Right kidney (tissue), 9 donors: Measurements from ENCODE around the gene SLC6A11.

ENCODE experiments used
- DNase-seq: peaks from one replicate; pipeline ENCODE4 v3.0.0-alpha.2; 2016
- long read RNA-seq, 8 donors: transcript quantifications; one replicate each; lab custom pipeline, GENCODE V29; 2026

SLC6A11 gene
- long read RNA-seq, donor 1: 0 reads
- long read RNA-seq, donor 2: 0 reads
- long read RNA-seq, donor 3, partial matches to known transcripts: 0 of 1 reads
- long read RNA-seq, donor 3, other reads (novel, unspliced or antisense): 0 of 1 reads
- long read RNA-seq, donor 4: 0 reads
- long read RNA-seq, donor 5: 0 reads
- long read RNA-seq, donor 6: 0 reads
- long read RNA-seq, donor 7: 0 reads
- long read RNA-seq, donor 8: 0 reads

DNA sequence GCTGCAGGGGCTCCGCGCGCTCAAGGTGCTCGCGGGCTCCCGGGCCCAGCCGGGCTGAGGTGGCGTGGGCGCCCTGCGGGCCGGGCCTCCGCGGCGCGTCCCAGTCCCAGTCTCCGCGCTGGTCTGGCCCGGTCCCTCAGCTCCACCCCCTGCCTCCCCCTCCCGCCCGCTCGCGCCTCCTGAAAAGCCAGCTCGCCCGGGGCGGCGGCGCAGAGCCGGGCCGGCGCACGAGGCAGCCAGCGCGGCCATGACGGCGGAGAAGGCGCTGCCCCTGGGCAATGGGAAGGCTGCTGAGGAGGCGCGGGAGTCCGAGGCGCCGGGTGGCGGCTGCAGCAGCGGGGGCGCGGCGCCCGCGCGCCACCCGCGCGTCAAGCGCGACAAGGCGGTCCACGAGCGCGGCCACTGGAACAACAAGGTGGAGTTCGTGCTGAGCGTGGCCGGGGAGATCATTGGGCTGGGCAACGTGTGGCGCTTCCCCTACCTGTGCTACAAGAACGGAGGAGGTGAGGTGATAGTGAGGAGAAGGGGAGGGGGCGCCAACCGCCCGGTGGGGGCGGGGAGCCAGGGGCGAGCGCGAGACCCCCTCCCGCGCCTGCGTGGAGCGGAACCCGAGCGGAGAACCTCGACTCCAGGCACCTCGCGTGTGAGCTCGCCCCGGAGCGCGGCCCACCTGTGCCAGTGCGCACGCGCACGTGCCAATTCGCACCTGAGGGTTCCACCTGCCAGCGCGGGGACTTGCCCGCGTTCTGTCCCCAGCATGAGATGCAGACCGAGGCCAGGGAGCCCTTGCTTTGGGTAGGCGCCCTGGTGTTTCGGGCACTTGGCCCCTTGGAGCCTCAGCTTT is at the start of gene SLC6A11:
Gene SLC6A11, plus strand, starts transcription at position 210 of the 844 bp plus-strand sequence. Its CDS starts 38 bp downstream, at position 248.
- peak; percentile 43 for DNase-seq

DNA sequence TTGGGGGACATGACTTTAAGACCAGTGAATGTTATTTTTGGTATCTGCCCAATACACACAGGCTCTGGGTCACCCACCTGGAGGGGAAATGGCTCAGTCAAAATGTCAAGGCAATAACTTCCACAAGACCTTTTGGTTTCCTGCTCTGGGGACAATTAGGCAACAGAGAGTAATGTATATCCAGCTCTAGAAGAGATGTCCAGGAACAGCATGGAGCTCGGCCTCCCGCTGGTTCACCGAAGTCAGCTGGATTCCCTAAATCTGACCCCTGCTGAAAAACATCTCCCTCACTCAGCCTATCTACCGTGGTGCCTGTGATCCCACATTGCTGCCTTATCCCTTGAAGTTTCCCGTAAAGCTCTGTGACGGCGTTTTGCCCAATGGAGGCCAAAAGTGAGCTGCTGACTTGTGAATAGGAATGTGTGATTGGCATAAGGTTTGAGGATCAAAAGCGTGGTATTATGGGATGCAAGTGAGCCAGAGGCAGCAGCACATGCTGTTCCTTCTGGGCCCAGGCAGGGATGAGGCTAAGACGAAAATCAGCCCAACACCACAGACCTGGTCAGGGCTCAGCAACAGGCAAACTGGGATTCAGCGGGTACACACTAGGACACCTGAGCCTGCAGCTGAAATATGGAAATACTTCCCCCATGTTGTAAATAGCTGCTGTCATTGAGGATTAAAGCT is 47.2 kb upstream of the SLC6A11 start:
- no peak for DNase-seq

DNA sequence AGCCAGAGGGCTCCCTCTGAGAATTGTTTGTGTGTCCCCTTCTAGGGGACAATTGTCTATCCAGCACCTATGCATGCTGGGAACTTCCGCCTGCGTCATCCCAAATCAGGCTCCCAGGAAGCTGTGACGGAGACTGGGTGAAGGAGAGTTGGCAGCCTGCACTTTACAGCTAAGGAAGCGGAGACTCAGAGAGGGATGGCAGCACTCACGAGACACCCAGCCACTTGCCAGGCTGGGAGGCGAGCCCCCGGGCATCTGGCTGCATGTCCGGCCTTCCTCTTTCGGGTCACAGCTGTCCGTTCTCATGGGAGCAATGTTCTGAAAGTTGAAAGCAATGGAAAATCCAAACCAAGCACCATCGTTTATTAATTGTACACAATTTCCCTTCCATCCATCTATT is 45.5 kb upstream of the SLC6A11 start:
- no peak for DNase-seq

DNA sequence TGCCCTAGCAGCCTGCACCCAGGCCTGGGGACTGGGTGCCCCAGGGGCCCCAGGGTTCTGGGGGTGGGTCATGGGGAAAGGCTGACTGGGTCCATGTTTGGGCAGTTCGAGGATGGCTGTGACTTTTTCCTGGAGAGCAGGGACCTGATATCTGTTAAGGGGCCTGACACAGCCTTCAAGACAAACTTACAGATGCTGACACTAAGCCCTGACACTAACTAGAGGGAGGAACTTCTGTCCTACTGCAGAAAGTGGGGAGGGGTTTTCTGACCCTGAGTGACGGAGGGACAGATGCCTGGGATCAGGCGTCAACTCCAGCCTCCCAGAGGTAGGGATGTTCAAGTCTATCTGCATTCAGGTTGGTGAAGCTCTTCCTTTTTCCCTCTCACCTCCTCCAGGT is 45.0 kb upstream of the SLC6A11 start:
- DNase-seq: no peak

DNA sequence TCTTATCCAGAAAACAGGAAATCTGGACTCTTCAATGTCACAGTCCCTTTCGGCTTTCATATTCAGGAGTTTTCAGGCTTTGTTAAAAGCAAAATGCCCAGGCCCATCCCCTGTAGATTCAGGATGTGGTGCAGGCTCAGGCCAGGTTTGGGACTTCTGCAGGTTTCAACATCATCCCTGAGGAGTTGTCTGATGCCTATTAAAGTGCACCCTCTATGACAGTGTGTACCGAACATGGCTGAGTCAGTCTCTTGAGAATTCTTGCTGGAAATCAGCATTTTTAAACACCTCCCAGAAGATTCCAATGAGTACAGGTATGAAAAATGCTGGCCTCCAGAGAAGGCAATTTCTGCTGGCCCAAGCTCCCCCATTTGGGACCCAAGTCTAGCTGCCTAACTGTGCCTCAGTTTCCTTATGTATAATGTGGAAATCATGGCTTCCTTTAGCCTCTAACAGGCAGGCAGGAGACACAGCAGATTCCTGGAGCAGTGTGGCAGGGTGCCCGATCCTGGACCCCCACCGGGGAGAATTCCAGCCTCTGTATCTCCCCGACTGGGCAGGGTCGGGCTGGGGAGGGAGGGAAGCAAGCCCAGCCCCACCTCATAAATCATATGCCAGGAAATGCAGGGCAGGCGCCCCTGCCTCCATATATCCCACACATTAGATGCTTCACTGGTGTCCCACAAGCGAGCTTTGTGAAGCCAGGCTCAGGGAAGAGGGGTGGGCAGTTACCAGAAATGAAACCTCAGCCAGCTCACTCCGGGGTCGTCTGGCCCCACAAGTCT is 44.4 kb upstream of the SLC6A11 start:
- no peak for DNase-seq

DNA sequence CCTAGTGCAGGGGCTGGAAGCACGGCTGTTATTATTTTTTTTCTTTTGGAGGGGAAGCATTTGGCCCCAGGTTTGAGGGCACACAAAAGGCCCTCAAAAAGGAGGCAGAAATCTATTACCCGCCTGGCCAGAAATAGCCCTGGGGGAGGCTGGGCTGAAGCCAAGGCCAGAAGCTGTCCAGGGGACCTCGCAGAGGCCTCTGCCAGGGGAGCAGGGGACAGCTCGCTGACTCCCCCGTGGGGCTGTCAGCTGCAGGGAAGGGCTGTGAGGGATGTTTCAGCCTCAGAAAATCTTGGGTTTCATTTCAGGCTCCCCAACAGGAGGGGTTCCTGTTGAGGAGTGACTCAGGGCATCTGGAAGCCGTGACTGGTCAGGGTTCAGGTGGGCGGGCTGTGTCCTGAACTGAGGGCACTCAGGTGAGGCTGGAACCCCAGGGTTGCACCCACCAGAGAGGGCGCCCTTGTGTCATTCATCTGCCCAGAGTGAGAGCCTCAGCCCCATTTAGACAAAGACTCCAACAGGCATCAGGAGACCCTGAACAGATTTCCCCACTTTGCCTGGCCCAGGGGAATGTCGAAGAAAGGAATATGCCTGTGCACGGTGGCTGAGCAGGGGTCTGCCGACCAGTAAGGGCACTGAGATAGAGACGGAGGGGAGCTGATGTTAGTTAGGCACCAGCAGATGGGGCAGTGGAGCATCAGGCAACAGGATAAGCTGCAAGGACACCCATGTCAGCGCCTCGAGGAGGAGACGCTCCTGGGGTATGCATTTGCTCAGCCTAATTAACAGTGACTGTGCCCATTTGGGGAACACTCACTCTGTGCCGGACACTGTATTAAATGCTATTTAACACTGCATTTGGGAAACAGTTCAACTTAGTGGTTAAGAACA is 43.5 kb upstream of the SLC6A11 start:
- no peak for DNase-seq

DNA sequence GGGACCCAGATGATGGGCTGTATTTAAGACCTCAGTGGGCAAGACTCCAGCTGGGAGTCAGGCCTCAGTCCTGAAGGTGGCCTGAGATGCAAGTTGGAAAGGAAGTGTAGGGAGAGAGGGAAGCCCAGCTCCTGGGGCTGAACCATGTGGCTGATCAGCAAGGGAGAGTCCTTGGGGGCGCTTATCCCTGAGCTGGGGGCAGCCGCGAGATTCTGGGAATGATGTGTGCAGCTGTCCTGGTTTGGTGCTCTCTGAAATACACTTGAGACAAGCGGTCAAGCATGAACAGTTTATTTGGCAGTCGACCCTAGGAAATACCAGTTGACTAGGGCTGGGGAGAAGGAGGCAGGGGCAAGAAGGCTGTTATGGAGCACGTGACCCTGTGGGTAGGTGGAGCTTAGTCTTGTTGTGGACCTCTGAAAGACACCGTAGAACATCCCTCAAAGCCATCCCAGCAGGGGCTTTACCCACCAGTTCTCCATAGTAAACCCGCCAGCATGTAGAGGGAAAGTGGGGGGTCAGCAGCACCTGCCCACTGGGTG is 41.8 kb upstream of the SLC6A11 start:
- no peak for DNase-seq

DNA sequence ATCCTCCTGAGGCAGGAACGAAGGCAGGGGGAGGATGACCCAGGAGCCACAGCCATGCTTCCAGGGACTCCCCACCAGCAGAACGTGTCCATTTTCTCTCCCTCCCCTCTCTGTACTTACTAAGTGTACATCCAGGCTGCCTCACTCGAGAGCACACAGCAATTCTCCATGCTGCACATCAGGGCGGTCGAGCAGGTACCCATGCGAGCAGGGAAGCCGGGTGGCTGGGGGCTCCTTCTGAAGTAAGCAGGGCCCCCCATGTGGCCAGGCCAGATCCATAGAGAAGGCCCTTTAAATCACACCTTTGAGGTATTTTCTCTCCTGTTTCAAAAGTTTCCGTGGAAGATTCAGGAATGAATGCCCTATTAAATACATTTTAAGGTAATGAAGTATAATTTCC is 41.2 kb upstream of the SLC6A11 start:
- no peak for DNase-seq

DNA sequence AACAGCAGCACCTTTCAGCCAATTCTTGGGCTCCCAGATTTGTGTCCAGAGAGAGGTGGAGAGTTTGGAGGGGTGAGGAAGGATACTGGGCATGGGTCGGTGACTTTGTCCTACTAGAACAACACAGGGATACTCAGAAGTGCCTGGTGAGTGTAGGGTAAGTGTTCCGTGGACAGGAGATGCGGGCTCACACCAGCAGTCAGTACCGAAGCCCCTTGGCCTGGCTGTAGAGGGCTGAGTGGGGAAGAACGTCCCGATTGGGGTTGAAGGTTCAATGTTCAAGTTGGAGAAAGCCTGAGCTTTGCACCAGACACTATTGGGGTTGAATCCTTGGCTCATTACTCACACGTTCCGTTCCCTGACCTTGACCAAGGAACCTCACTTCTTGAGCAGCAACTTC is 40.8 kb upstream of the SLC6A11 start:
- no peak for DNase-seq

DNA sequence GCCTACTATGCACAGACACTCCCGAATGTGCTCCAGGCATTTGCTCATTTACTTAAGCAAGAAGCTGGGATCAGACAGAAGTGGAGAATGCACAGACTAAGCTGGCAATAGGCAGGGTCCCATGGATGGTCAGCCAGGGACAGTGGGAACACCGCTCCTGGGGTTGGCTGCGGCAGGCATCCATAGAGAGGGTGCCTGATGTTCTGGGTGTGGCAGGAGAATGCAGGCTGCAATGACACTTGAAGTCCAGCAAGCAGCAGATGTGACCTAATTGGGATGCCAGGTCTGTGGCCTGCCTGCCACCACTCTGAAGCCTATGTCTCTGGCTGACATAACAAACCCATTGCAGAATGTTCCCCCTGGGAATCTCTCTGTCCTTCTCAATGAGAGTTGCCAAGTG is 40.2 kb upstream of the SLC6A11 start:
- DNase-seq: no peak

DNA sequence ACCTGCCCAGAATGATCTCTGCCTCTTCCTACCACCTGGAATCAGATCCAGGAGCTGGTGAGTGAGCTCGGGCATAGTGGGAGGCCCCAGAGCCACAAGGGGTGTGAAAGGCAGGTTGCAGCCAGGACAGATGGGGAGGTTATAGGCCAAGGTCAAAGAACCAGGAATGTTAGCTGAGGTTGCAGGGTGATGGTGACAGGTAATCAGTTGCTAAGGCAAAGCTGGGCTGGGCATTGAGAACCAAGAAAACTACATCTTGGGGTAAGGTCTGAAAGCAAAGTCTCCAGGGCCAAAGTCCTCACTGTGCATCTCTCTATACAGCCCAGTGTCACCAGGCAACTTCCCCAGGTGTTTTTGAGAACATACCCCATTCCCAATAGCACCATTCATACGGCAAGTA is 38.4 kb upstream of the SLC6A11 start:
- no peak for DNase-seq

DNA sequence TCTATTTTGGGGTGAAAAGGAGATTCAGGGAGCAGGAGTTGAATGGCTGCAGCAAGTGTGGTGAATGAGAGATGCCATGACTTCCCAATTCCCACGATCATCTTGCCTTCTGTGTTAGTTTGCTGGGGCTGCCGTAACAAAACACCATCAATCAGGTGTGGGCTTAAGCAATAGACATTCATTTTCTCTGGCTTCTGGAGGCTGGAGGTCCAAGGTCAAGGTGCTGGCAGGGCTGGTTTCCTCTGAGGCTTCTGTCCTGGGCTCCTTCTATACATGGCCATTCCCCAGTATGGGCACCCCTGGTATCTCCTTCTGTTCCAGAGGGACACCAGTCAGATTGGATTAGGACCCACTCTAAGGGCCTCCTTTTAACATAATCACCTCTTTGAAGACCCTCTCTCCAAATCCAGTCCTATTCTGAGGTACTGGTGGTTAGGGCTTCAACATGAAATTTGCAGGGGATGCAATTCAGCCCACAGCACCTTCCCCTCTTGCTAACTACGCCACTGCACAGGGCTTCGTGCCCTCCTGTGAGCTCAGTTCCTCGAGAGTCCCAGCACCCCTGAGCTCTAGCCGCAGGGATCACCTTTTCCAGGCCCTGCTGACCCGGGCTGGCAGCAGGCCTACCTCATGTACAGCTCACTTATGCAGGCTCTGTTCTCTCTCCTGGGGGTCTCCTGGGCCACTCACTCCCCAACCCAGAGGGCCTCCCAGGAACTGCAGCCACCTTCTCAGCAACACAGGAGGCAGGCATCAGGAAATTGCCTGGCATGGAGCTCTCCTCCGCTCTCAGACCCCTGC is 37.3 kb upstream of the SLC6A11 start:
- no peak for DNase-seq

DNA sequence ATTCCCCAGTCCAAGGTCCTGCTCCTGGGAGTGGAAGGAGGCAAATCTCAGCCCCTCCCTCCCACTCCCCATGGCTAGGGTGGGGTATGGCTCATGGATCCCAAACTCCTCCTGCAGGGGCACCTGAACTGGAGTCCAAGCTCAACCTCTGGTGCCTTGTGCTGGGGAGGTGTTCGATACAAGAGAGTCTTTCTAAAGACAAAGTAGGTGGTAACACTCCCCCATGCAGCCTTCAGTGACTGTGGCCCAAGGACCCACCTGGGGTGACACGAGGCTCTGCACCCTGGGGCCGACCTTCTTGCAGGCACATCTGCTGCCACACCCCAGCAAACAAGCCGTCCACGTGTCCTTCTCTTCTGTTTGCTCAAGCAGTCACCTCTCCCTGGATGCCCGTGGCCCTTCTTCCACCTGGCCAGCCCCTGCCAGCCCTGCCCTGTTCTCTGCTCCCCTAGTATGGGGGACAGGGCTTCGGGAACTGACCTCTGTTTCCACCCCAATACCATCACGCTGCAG is 36.7 kb upstream of the SLC6A11 start:
- DNase-seq: no peak

DNA sequence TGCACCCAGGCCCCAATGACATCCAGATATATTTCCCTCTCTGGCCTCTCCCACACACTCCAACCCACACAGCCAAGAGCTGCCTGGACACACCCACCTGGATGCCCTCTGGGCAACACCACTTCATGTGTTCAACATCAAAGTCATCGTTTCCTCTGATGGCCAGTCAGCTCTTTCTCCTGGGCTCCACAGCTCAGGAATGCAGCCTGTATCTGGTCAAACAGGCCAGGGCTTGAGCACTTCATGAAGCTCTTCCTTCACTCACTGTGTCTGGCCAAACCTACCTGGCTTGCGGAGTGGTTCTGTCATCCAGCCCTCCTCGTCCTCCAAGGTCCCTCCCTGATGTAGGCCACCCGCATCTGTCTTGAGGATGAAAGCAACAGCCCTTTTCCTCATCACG is 35.8 kb upstream of the SLC6A11 start:
- no peak for DNase-seq

DNA sequence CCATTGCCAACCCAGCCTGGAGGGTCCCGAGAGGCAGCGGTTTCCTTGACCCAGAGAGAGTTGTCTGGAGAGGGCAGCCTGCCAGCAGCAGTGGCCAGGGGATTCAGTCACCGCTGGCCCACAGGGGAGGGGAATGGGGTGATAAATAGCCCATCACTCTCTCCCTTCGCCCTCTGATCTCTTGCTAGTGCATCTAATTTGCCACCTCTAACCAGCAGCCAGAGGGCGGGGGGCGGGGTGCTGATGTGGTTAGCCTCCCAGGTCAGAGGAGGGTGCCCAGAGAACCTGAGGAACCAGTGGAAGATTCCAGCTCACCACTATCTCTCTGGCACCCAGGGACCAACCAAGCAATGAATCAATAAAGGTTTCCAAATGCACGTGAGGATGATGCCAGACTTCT is 35.1 kb upstream of the SLC6A11 start:
- DNase-seq: no peak

DNA sequence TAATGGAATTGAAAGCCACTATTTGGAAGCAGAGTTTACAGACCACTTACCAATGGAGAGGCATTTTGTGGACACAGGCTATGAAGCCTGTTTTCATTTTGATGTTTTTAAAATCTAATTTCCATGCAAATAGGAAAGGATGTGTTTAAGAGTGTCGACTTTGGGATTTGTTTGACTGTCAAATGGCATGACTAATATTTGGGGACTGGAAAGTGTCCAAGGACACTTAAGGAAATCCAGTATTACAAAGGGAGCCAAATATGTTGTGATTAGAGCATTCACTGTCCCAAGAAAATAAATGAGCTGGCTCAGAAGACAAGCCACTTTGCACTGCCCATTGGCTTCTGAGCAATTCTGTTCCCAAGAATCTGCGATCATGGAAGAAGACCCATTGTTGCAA is 34.0 kb upstream of the SLC6A11 start:
- no peak for DNase-seq

DNA sequence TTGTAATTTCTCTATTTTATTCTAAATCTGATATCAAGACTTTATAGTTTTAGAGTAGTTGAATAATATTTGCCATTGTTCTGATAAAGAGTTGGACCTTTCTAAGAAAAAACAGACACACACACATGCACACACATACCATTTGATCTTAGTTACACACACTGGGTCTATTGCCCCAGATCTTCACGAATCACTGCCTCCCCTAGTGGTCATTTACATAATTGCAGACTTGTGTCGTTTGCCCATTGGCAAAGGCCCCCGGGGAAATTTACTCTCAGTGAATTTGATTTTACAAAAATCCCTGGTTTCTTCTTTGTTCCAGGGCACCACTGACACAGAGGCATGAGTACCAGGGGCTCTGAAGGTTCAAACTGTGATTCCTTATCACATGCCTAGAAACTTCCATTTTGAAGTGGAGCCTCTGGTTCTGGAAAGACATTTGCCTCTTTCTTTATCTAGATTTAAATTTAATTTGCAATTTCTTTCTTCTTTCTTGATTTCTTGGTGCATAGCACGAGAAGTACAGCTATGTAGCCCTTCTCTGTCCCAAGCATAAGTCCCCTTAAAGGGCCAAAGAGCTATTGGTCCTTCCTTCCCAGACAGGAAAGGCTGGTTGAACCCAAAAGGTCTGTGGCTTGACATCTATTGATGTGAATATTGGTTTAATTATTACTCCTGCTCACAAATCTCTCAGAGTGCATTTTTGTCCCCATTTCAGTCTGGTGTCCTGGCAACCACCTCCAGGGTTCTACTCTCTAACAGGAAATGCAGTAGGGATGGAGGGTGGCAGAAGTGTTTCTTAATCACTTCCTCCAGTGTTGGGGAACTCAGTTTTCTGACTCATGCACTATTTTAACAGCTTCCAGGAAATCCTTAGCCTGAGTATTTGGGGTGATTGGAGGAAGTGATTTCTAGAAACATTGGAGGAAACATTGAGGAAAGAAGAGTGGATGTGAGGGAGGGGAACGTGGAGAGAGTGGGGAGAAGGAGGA is 32.4 kb upstream of the SLC6A11 start:
- no peak for DNase-seq

DNA sequence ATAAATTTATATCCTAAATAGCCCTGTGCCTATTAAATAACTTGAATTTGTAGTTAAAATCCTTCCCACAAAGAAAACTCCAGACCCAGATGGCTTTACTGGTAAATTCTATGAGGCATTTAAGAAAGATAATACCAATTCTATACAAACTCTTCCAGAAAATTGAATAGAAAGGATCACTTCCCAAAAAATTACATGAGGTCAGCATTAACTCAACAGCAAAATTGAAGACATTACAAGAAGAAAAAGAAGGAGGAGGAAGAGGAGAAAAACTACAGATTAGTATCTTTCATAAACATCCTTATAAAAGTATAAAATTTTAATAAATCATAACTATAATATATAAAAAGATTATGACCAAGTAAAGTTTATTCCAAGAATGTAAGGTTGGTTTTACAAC is 29.4 kb upstream of the SLC6A11 start:
- DNase-seq: no peak

DNA sequence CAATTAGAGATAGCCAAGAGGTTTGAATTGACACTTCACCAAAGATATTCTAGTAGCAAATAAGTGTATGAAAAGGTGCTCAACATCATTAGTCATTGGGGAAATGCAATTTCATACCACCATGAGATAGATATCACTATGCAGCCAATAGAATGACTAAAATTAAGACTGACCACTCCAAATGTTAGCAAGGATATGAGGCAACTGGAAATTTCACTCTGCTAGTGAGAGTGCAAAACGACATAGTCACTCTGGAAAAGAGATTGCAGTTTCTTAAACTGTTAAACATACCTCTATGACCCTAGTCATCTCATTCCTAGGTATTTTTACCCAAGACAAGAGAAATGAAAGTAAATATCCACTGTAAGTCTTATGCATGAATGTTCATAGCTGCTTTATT is 27.6 kb upstream of the SLC6A11 start:
- no peak for DNase-seq
